GM12878 (cell line): ENCODE measurements around the gene TCERG1. TPM values are rescaled to one million over a fixed set of nuclear protein-coding genes. Genes with fewer than 3 reads are reported as not detected.

Experiments used
- ATAC-seq: fragments of 200-7000 bp; cut with Tn5 transposase; 3 replicates; pipeline ENCODE4 v1.9.1; 2020; ENCODE audit warnings: mild to moderate bottlenecking, moderate library complexity
- BruUV-seq: library from RNA; stranded (reverse); fragments of 400-500 nt; replicated peaks from 2 replicates; lab custom pipeline; 2021; lab: Mats Ljungman, UMichigan
- CTCF ChIA-PET: fragments of 300-600 bp; sonication (Branson Sonifier 250); formaldehyde crosslinking; extraction: SDS; loops from one replicate; lab custom pipeline; 2021; ENCODE audit warnings: inconsistent platforms; lab: Yijun Ruan, JAX
- POLR2A ChIA-PET: fragments of 350-600 bp; formaldehyde crosslinking; extraction: SDS; loops from one replicate; lab custom pipeline; 2021; ENCODE audit warnings: inconsistent platforms; lab: Charles Lee
- RAD21 ChIA-PET: fragments of 300-600 bp; sonication (Branson Sonifier 250); formaldehyde crosslinking; loops from one replicate; lab custom pipeline; 2023; ENCODE audit warnings: antibody characterized with exemption; ENCODE audit not compliant: unreplicated experiment; lab: Charles Lee
- SMC1A ChIA-PET: fragments of 300-600 bp; sonication (Branson Sonifier 250); formaldehyde crosslinking; loops from one replicate; lab custom pipeline; 2023; ENCODE audit not compliant: unreplicated experiment, uncharacterized antibody; lab: Charles Lee
- DNase-seq: peaks from one replicate; pipeline ENCODE4 v3.0.0-alpha.2; 2011; ENCODE audit warnings: low read depth, low spot score
- FAIRE-seq: peaks from 3 replicates; lab custom pipeline; 2011; peaks lifted over from hg19 to GRCh38; lab: Jason Lieb, UNC
- H2AFZ ChIP-seq: 2 replicates; pipeline ENCODE4 v1.6.0; 2011; ENCODE audit warnings: low read depth, low read length, control low read depth; ENCODE audit not compliant: control insufficient read depth
- H3K27ac ChIP-seq: 2 replicates; pipeline ENCODE4 v1.5.1; 2011; ENCODE audit warnings: control low read depth; ENCODE audit not compliant: control insufficient read depth, insufficient read depth
- H3K27me3 ChIP-seq, 2 experiments: replicated peaks in 1 of 2; 2 replicates each; pipeline versions ENCODE4 v1.6.0 to v1.6.1; 2011; ENCODE audit warnings: low read length in 1 of 2; ENCODE audit not compliant: control insufficient read depth in 2 of 2, insufficient read depth in 2 of 2
- H3K36me3 ChIP-seq, 2 experiments: 2 replicates each; pipeline ENCODE4 v1.5.1; 2011; ENCODE audit warnings: low read length in 1 of 2; ENCODE audit not compliant: control insufficient read depth in 2 of 2, insufficient read depth in 2 of 2
- H3K4me1 ChIP-seq: 2 replicates; pipeline ENCODE4 v1.6.1; 2011; ENCODE audit warnings: mild to moderate bottlenecking, low read length, moderate library complexity, mixed read lengths; ENCODE audit not compliant: control insufficient read depth, insufficient read depth
- H3K4me2 ChIP-seq: 2 replicates; pipeline ENCODE4 v1.6.0; 2011; ENCODE audit warnings: control low read depth; ENCODE audit not compliant: control insufficient read depth, insufficient read depth
- H3K4me3 ChIP-seq: fragments of 200-600 bp; sonication (generic); 2 replicates; pipeline ENCODE4 v1.5.1; 2016
- H3K79me2 ChIP-seq: 2 replicates; pipeline ENCODE4 v1.6.0; 2011; ENCODE audit warnings: low read length; ENCODE audit not compliant: control insufficient read depth, insufficient read depth
- H3K9ac ChIP-seq: 2 replicates; pipeline ENCODE4 v1.8.0; 2011; ENCODE audit warnings: low read length, control low read depth, mixed read lengths; ENCODE audit not compliant: control insufficient read depth, insufficient read depth
- H3K9me3 ChIP-seq: replicated peaks from 3 replicates; pipeline ENCODE4 v1.5.1; 2011; ENCODE audit warnings: mild to moderate bottlenecking, low read length; ENCODE audit not compliant: control insufficient read depth, insufficient read depth
- H4K20me1 ChIP-seq: 2 replicates; pipeline ENCODE4 v1.6.0; 2011; ENCODE audit not compliant: control insufficient read depth, insufficient read depth
- BCLAF1 ChIP-seq: fragments of 450-650 bp; IDR thresholded peaks from 2 replicates; pipeline ENCODE4 v1.6.1; 2017; ENCODE audit warnings: antibody characterized with exemption, mild to moderate bottlenecking, moderate library complexity
- CEBPZ ChIP-seq: fragments of 150-350 bp; IDR thresholded peaks from 2 replicates; pipeline ENCODE4 v1.6.1; 2016; ENCODE audit warnings: low read depth, low read length
- CHD1 ChIP-seq: IDR thresholded peaks from 2 replicates; pipeline ENCODE4 v1.6.1; 2012; ENCODE audit warnings: low read depth, low read length, improper control_type of control experiment
- CREB1 ChIP-seq: IDR thresholded peaks from 2 replicates; pipeline ENCODE4 v1.6.1; 2012; ENCODE audit warnings: low read depth, mild to moderate bottlenecking, inconsistent platforms
- CREM ChIP-seq: IDR thresholded peaks from 2 replicates; pipeline ENCODE4 v1.6.1; 2014; ENCODE audit warnings: antibody characterized with exemption, low read depth
- DPF2 ChIP-seq: fragments of 450-650 bp; IDR thresholded peaks from 2 replicates; pipeline ENCODE4 v1.6.1; 2017; ENCODE audit warnings: mild to moderate bottlenecking
- FOS ChIP-seq: IDR thresholded peaks from 3 replicates; pipeline ENCODE4 v1.6.1; 2011; ENCODE audit warnings: borderline replicate concordance; ENCODE audit not compliant: insufficient read length; ENCODE audit errors: extremely low read depth
- HDGF ChIP-seq: fragments of 450-650 bp; IDR thresholded peaks from 2 replicates; pipeline ENCODE4 v1.6.1; 2016; ENCODE audit warnings: antibody characterized with exemption
- JUND ChIP-seq: IDR thresholded peaks from 2 replicates; pipeline ENCODE4 v1.6.1; 2012; ENCODE audit warnings: low read depth, mild to moderate bottlenecking, low read length, improper control_type of control experiment, moderate library complexity
- MEF2B ChIP-seq: fragments of 450-650 bp; IDR thresholded peaks from 2 replicates; pipeline ENCODE4 v1.6.1; 2018; ENCODE audit warnings: mild to moderate bottlenecking, moderate library complexity; ENCODE audit not compliant: partially characterized antibody, poor library complexity, severe bottlenecking
- MYC ChIP-seq: IDR thresholded peaks from 2 replicates; pipeline ENCODE4 v1.6.1; 2011; ENCODE audit warnings: mild to moderate bottlenecking, low read length, moderate library complexity, inconsistent platforms; ENCODE audit not compliant: insufficient read depth, insufficient replicate concordance, insufficient read length, severe bottlenecking
- NR2F1 ChIP-seq: fragments of 450-650 bp; conservative IDR thresholded peaks from 2 replicates; pipeline ENCODE4 v1.6.1; 2017; ENCODE audit warnings: mild to moderate bottlenecking
- NRF1 ChIP-seq: conservative IDR thresholded peaks from 2 replicates; pipeline ENCODE4 v1.6.1; 2011; ENCODE audit warnings: mild to moderate bottlenecking, low read depth, low read length, improper control_type of control experiment
- PAX8 ChIP-seq: fragments of 450-650 bp; IDR thresholded peaks from 2 replicates; pipeline ENCODE4 v1.6.1; 2017; ENCODE audit warnings: mild to moderate bottlenecking, moderate library complexity
- USF1 ChIP-seq: IDR thresholded peaks from 2 replicates; pipeline ENCODE4 v1.6.1; 2011; ENCODE audit warnings: borderline replicate concordance, low read depth, mild to moderate bottlenecking, moderate library complexity, mixed read lengths, low read length; ENCODE audit not compliant: insufficient read depth; ENCODE audit errors: extremely low read length
- ZNF274 ChIP-seq: IDR thresholded peaks from one replicate; pipeline ENCODE4 v1.8.0; 2011; ENCODE audit not compliant: insufficient read length, insufficient read depth
- ZZZ3 ChIP-seq: IDR thresholded peaks from 2 replicates; pipeline ENCODE4 v1.6.1; 2011; ENCODE audit warnings: low read depth; ENCODE audit not compliant: control insufficient read depth, insufficient read length
- WGBS: methylation state at CpG from one replicate; pipeline ENCODE4 v1.1.6; 2016; ENCODE audit warnings: low lambda C conversion rate; ENCODE audit not compliant: insufficient replicate concordance, insufficient coverage; ENCODE audit errors: missing lambda C conversion rate; 5-methylcytosine and 5-hydroxymethylcytosine counted together
- in situ Hi-C: fragments of 300-500 bp; cut with MboI; formaldehyde crosslinking; loops from 9 replicates; pipeline ENCODE4 v1.14.3; 2018; ENCODE audit warnings: mixed read lengths
- intact Hi-C: fragments of 100-400 bp; cut with micrococcal nuclease; formaldehyde crosslinking; loops from one replicate; pipeline ENCODE4 v1.14.2; 2022; ENCODE audit not compliant: unreplicated experiment
- polyA plus RNA-seq, 11 experiments: library from polyadenylated mRNA; depleted of rRNA in 4 of 11; unstranded in 6 of 11; stranded (reverse) in 5 of 11; fragments of >200 nt; fragmentation: Nextera tagmentation in 4 of 11; fragmentation: Illumina TruSeq in 1 of 11; extraction: Ambion mirVana in 4 of 11; extraction: Trizol in 1 of 11; gene quantifications; 1 replicate in 1 of 11; 2 replicates in 10 of 11; pipeline versions ENCODE4 v1.2.1 to v1.2.3, GENCODE V29; 2011 to 2016; ENCODE audit warnings: inconsistent platforms in 2 of 11, missing spikeins in 2 of 11, low read depth in 1 of 11
- total RNA-seq, 4 experiments: library from RNA; depleted of rRNA in 3 of 4; stranded (reverse); fragments of >200 nt in 3 of 4; fragmentation: Illumina TruSeq in 1 of 4; extraction: Trizol in 1 of 4; gene quantifications; 2 replicates each; pipeline versions ENCODE4 v1.2.1 to v1.2.3, GENCODE V29; 2013 to 2021

Gene TCERG1
- total and polyA plus RNA-seq, 10 of the 15 experiments (the other 5 are each of a cell fraction or from before 2014, with no cell fraction given) = 51.5 to 131 (median 91.6) TPM

GRCh38 chr5:146521403-146522106 lies 74.4 kb downstream of the TCERG1 start (continued):
- TF ChIP-seq USF1 = no peak
- TF ChIP-seq HDGF = no peak
- TF ChIP-seq MEF2B = no peak

- Histone ChIP-seq H3K79me2 (no peaks in the 10 kb centered on the region), H4K20me1 (no peaks in the 10 kb centered on the region), H3K27me3 (no peaks in the 10 kb centered on the region), H3K36me3 (no peaks in the 10 kb centered on the region), H3K9ac (no peak overlapping the region), H3K27ac (no peak overlapping the region), H3K4me2 (no peak overlapping the region), H3K4me3 (no peak overlapping the region), H3K9me3 (no peaks in the 10 kb centered on the region), H3K4me1 (no peaks in the 10 kb centered on the region), H2AFZ (no peak overlapping the region)
- no peak for DNase-seq
- ChIA-PET CTCF (interaction anchor here (1.0 to 6.3 kb wide), 2 partner anchors 9 to 24 kb away, joined by 3 to 48 read pairs; no protein-coding TSS in a partner anchor), SMC1A (interaction anchor here (1.4 kb wide), 1 partner anchor 14 kb away, joined by 4 read pairs; no protein-coding TSS in a partner anchor), RAD21 (no interaction called here), POLR2A (no interaction called here)
- in situ Hi-C loops = no loop called here
- ATAC-seq = no peak
- BruUV-seq = no TSS peak
- FAIRE-seq = no peak
- 61% methylated on average over 3 of the region's 3 CpGs for WGBS
- intact Hi-C loops = no loop called here
- no peak for TF ChIP-seq BCLAF1
- TF ChIP-seq CREB1 = no peak
- TF ChIP-seq DPF2 = no peak
- TF ChIP-seq NRF1 = no peak
- TF ChIP-seq ZNF274 = no peak
- no peak for TF ChIP-seq CEBPZ
- TF ChIP-seq MYC = no peak
- TF ChIP-seq PAX8 = no peak
- TF ChIP-seq JUND = no peak
- no peak for TF ChIP-seq CHD1
- TF ChIP-seq ZZZ3 = no peak
- no peak for TF ChIP-seq FOS
- TF ChIP-seq CREM = no peak
- TF ChIP-seq NR2F1 = no peak
Observed at GRCh38 chr5:146523698-146524097, 76.6 kb downstream of the TCERG1 start.
